Suppressor macrophage (primary cell): Measurements from ENCODE around the gene PRTFDC1.
A peak's percentile ranks its signal among the peaks of the same experiment; 100 is the strongest.
"Not testable (repeated sequence)": the region's sequence is repeated elsewhere in the genome, so short reads cannot be mapped to it uniquely, and the experiment has no call there.

Experiments used
- DNase-seq, 4 experiments: peaks; one replicate each; pipeline ENCODE4 v3.0.0-alpha.2; 2020 to 2022

The PRTFDC1 gene

DNA sequence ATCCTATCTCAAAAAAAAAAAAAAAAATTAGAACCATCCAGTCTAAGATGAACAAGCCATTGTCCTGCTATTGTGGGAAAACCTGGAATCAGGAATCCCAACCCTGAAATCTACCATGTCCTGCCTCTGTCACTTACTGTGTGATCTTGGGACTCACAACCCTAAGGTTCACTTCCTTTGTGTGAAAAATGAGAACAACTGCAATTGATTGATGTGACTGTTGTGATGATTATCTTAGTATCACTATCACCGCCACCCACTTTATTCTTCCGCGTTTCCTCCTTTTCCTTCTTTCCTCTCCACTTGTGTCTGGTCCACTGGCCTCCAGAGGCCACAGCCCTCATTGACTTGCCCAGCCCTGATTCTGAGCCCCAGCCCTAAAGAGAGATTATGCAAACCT lies 12.6 kb upstream of the PRTFDC1 start:
- no peak for DNase-seq

DNA sequence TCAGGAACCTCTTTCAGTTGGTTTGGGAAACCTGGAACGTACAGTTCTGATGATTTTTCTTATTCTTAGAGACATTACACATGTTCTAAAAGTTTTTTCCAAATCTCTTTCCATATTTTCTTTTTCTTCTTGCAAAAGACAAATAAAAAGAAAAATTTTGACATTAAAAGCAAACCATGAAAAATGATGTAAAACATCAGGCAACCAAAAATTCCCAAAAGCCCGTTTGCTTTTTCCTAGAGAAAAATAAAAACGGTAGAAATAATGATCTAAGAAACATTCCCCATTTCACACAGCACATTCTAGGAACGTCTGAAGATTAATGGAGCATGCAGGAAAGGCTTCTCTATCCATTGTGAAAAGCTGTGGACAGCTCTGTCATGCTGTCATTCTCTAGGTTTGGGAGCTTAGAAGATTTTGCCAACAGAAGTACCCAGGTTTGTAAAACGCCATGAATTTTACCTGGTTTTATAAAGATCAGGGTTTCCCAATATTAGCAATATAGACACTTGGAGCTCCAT lies 11.2 kb upstream of the PRTFDC1 start:
- DNase-seq, result no peak

GRCh38 chr10:24962995-24963394 lies 10.6 kb upstream of the PRTFDC1 start:
- no peak for DNase-seq

- DNase-seq, result no peak
These were observed 9.2 kb upstream of the PRTFDC1 start for GRCh38 chr10:24961582-24961981.

- DNase-seq, result no peak
These were observed 7.0 kb upstream of the PRTFDC1 start for GRCh38 chr10:24959382-24959730.

DNA sequence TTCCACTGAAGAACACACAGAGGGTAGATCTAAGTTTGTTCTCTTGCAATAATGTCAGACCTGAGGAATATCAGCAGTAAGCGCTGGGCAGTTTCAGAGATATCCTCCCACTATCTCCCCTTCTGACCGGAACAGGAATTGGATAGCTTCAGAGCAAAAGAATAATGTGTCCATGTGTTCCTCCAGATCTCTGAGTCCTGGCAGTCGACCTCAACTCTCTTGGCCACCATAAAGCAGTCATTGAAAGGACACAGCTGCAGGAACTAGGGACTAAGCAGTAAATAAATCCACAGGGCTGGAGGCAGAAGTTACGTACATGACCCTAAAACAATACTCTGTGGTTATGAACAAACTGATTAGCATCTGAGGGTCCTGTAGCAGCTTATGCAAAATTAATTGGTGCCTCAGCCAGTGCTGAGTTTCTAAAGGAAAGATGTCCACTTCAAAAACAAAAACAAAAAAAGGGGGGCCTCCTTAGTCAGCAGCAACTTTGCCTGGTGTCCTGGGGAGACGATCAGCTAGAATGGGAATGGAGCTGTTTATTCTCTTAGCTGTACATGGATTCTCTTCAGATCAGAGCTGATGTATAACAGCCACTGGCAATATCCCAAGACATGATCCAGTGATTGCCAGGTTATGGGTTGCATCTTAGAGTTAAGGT lies 6.4 kb upstream of the PRTFDC1 start:
- no peak for DNase-seq

DNA sequence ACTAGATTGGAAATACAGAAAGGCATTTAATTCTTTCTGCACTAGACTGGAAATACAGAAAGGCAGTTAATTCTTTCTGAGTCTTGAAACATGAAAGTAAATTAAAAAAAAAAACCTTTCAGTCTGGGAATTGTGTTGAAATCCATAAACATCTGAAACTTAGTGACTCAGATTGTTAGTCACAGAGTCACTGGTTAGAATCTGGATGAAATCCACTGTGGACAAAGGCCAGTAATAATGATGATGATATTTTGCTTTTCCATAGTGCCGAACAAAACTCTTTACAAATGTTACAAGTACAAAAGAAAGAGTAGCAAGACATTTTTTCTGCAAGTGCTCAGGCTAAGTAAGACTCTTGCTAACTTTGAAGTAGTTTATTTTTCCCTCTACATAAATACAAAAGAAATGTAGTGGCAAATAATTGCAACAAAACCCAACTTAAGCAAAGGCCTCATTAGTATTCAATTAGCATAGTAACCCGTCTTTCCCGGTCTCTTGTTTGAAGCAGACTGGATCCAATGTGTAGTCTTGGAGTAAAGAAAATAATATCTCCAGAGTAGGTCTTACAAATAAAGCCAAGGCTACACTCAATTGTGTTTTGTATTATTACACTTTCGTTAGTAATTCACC lies 5.8 kb upstream of the PRTFDC1 start:
- peak in 3 of 4 experiments; percentile 15 to 62 (median 48) for DNase-seq

GRCh38 chr10:24957624-24958051 lies 5.2 kb upstream of the PRTFDC1 start:
- DNase-seq, result not testable (repeated sequence)

DNA sequence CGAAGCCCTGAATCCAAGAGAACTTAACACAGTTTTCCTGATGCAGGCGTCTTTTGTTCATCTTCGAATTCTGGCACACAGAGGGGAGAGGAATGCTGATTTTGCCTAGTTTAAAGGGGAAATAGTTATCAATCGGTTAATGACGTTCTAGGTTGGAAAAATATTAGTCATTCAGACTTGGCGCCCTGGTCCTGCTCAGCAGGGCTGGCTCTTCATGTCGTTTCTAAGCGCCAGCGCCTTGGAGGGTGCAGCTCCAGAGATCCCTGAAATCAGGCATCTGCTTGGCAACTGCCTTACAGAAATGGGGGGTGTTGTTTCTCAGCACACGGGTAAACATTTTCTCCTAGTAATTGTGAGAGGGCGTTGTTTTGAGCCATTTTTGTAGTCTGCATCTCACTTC lies 1.3 kb upstream of the PRTFDC1 start:
- DNase-seq, result no peak

GRCh38 chr10:24952707-24953645 lies 570 bp upstream of the PRTFDC1 start:
- DNase-seq, result peak; percentile 8 to 56 (median 32)

DNA sequence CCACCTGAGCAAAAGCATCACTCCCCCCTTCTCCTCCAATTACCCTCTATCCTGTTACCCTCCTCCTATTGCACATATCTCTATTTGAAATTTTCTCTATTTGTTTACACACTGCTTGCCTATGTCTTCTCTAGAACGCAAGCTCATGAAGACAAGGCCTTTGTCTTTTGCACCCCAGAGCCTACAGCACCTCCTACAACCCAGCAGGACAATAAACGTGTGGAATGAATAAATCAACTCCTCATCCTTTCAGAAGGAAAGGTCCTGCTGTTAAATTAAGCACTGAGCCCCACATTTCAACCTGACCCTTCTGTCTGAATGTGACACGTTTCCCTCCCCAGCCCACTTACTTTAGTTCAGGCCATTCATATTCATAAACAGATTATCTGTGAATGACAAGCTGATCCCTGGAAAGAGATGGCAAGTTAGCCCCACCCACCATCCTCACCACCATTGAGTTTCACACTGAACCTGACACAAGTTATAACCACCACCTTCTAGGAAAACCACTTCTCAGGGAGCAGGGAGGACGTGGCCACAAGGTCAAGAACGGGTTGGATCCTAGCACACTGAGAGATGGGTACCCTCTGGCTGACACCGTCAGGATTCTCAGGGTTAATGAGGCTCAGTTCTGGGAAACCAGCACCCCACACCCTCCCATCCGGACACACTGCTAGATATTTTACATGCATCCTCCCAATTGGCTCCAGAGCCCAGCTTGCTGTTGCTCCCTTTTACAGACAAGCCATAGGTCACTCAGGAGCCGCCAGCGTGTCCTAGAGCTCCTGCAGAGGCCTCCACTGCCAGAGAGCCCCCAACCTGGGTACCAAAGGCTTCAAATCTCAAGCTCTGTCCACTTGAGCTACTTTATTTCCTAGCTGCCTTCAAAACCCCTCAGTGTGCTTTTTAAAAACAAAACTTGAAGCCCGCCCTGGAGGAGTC lies 934 bp downstream of the PRTFDC1 start:
- DNase-seq, result no peak

DNA sequence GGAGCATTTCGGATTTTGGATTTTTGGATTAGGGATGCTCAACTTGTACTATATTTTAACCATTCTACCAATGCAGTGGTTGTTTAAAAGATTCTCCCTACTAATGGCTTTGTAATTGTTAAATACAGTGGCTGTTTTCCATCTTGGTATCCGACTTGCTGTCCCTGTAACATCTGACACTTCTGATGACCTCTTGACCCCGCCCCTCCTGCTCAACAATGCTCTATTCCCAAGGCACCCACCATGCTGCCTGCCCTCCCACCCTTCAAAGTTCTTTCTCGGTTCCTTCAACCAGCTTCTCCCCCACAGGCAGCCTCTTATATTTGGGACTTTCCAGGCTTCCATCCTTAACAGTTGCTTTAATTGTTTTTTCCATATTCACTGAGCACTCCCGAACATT lies 2.0 kb downstream of the PRTFDC1 start:
- no peak for DNase-seq

DNA sequence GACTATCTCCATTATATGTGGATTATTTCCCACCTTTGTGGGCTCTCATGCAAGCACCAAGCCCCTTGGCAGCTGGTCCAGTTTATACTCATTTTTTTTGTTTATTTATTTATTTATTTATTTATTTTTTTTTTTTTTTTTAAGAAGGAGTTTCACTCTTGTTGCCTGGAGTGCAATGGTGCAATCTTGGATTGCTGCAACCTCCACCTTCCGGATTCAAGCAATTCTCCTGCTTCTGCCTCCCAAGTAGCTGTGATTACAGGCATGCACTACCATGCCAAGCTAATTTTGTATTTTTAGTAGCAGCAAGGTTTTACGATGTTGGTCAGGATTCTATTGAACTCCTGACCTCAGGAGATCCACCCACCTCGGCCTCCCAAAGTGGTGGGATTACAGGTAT lies 2.8 kb downstream of the PRTFDC1 start:
- no peak for DNase-seq

DNA sequence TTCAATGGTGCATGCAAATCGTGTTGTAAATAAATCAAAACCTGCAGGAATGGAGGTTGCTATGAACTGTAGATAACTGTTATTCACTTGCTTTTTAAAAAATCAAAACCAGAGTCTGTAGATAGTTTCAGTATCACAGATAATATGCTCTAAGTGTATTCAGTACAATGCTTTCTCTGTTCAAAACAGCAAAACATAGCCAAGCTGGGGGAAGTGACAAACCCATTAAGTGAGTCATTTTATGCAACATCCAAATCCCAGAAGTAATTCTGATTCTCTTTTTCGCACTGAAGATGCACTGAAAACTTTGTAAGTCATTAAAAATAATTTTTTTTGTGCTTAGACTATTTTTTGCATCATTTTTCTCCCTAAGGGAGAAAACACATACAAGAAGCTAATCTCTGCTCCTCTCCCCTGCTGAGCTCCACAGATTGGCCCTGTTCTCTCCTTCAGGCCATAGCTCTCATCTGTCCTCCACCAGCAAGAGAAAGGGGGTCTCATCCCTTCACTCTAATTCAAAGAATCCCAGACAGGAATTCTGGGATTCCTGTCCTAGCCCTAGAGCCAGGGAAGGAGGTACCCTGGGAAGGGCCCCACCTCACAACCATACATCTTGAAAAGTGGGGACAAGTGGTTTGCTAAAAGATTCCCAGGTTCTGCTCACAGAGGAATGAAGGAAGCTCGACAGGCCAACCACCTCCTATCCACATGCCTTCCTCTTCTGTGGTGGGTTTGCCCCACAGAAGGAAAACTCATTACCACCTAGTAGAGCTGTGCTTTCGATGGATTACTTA lies 4.9 kb downstream of the PRTFDC1 start:
- peak in 2 of 4 experiments; percentile 19 to 20 for DNase-seq

GRCh38 chr10:24944512-24945255 lies 7.7 kb downstream of the PRTFDC1 start:
- peak in 1 of 4 experiments; percentile 20 for DNase-seq

GRCh38 chr10:24938525-24938924 lies 13.9 kb downstream of the PRTFDC1 start:
- DNase-seq, result no peak

DNA sequence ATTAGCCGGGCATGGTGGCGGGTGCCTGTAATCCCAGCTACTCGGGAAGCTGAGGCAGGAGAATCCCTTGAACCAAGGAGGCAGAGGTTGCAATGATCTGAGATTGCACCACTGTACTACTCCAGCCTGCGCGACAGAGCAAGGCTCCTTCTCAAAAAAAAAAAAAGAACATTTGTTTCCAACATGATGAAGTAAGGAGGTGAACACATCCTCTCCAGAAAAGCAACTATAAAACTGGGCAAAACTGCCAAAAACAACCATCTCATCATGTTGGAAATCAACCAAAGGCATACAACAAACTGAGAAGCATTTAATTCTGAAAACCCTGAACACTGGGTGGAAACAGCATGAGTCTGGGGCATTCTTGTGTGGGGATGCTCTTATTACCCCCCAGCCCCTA lies 14.3 kb downstream of the PRTFDC1 start:
- DNase-seq, result no peak

GRCh38 chr10:24935504-24936292 lies 16.7 kb downstream of the PRTFDC1 start:
- peak in 3 of 4 experiments; percentile 20 to 28 (median 20) for DNase-seq

- no peak for DNase-seq
These were observed 21.2 kb downstream of the PRTFDC1 start for GRCh38 chr10:24931236-24931635.

GRCh38 chr10:24930427-24930826 lies 22.0 kb downstream of the PRTFDC1 start:
- DNase-seq, result no peak
